AG04449 (cell line): ENCODE measurements around the gene CRADD.

Experiments used
- CTCF ChIA-PET: fragments of 350-600 bp; formaldehyde crosslinking; extraction: SDS; loops from one replicate; lab custom pipeline; 2021; ENCODE audit warnings: antibody characterized with exemption; lab: Yijun Ruan, JAX
- POLR2A ChIA-PET: fragments of 400-600, 350-600 bp; formaldehyde crosslinking; extraction: SDS; loops from one replicate; lab custom pipeline; 2020; ENCODE audit warnings: antibody characterized with exemption, inconsistent platforms; lab: Yijun Ruan, JAX
- DNase-seq: peaks from one replicate; pipeline ENCODE4 v3.0.0-alpha.2; 2010; ENCODE audit warnings: low read depth, low spot score
- H3K4me3 ChIP-seq: 2 replicates; pipeline ENCODE4 v1.5.1; 2011; ENCODE audit warnings: low read depth, mild to moderate bottlenecking, control low read depth, low read length
- TF ChIP-seq, protein P1 (sequence below): IDR thresholded peaks from one replicate; pipeline ENCODE4 v1.5.1; 2011; ENCODE audit warnings: mild to moderate bottlenecking, moderate library complexity, low read length, control low read depth, inconsistent platforms; ENCODE audit not compliant: insufficient read depth; ENCODE audit errors: missing control alignments

Gene CRADD

DNA sequence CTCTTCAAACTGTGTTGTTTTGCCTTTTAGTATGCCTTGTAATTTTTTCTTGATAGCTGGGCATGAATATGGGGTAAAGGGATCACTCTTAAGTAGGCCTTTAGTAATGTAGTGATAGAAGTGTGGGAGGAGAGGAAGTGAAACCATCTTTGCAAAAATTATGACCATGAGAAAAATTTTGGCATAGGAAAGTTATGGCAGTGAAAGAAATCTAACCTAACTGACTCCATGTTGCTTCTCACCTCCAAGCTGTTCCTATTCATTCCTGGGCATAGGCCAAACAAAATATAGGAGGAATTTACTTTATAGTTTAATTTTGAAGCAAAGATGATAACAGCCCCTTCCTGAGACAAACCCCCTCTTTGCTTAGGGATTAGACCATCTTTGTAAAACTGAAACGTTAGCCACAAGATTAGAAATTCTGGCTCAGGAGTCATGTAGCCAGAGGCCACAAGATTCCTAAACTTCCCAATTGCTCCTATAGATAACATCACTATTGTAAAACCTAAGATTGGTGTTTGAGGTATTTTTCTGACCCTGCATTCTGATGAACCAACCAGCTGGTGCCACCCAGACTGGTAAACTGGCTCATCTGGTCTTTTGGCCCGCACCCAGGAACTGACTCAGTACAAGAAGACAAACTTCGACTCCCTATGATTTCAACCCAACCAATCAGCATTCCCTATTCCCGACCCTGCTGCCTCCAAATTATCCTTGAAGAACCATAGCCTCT, 45.8 kb downstream of the CRADD start:
- DNase-seq, result no peak
- no peak overlapping the region for H3K4me3 ChIP-seq
- TF ChIP-seq, protein P1, sequence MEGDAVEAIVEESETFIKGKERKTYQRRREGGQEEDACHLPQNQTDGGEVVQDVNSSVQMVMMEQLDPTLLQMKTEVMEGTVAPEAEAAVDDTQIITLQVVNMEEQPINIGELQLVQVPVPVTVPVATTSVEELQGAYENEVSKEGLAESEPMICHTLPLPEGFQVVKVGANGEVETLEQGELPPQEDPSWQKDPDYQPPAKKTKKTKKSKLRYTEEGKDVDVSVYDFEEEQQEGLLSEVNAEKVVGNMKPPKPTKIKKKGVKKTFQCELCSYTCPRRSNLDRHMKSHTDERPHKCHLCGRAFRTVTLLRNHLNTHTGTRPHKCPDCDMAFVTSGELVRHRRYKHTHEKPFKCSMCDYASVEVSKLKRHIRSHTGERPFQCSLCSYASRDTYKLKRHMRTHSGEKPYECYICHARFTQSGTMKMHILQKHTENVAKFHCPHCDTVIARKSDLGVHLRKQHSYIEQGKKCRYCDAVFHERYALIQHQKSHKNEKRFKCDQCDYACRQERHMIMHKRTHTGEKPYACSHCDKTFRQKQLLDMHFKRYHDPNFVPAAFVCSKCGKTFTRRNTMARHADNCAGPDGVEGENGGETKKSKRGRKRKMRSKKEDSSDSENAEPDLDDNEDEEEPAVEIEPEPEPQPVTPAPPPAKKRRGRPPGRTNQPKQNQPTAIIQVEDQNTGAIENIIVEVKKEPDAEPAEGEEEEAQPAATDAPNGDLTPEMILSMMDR, result no peak
- POLR2A ChIA-PET, result no interaction called here
- CTCF ChIA-PET, result interaction anchor here (1.0 to 1.3 kb wide), 3 partner anchors 19 to 379 kb away, joined by 3 to 5 read pairs (median 4); no protein-coding TSS in a partner anchor

DNA sequence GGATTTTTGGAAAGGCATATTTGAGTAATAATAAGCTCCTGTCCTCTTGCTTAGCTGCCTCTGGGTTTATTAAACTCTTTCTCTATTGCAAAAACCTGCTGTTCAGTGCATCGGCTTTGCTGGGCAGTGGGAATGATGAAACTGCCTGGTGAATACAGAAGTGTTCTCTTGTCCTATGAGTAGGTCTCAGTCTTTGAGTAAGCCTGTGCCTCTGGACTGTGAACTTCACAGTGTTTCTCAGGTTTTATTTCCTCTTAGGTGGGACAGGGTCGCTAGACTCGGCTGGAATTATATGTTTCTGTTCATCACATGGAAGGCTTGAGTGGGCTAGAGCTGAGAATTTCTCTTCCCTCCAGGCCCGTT, 46.4 kb downstream of the CRADD start:
- H3K4me3 ChIP-seq, result no peak overlapping the region
- TF ChIP-seq, protein P1, result no peak
- no peak for DNase-seq
- CTCF ChIA-PET, result interaction anchor here (1.0 to 1.3 kb wide), 2 partner anchors 18 to 378 kb away, joined by 4 to 5 read pairs; no protein-coding TSS in a partner anchor
- POLR2A ChIA-PET, result no interaction called here

DNA sequence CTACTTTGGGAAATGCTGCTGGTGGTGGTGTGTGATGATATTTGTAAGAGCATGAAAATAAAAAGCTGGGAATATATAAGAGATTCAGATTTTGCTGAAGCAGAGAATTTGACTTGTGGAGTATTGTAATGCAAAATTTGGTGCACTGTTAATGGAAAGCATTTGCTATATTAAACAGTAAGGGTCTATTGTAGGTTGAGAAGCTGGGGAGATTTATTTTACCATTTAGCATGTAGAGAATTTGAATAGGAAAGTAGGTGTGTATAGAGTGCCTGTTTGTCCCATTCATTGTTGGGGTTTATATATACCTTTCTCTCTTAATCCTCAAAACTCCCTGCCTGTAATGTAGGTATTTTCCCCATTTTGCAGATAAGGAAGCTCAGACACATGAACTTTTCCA, 48.4 kb downstream of the CRADD start:
- no peak overlapping the region for H3K4me3 ChIP-seq
- ChIA-PET CTCF (interaction anchor here (1.2 kb wide), 1 partner anchor 12 kb away, joined by 3 read pairs; no protein-coding TSS in a partner anchor), POLR2A (no interaction called here)
- TF ChIP-seq, protein P1, result no peak
- DNase-seq, result no peak

DNA sequence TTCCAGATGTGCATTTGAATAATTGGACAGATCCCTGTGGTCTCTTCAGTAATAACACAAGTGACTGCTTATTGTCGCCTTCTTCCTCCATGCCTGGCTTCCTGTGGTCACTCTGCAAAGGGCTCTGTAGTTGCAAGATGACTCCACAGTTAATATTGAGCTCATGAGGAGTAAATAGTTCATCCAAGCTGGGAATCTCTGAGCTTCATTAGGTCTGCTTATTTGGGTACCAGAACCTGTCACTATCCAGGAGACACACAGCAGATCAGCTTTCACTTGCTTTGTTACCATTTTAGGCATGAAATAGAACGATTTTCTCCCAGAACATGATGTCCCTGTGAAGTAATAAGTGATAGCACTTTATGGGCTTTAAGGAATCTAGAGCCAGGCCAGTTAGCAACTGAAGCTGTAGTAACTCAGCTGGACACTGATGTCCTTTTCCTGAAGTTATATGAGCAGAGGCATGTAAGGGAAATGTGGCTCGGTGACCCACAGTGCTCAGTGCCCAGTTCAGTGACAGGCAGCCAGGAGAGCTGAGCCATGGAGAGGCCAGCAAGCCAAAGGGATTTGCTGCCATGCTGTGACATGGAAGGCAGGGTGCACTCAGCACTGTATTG, 50.1 kb downstream of the CRADD start:
- TF ChIP-seq, protein P1, result no peak

DNA sequence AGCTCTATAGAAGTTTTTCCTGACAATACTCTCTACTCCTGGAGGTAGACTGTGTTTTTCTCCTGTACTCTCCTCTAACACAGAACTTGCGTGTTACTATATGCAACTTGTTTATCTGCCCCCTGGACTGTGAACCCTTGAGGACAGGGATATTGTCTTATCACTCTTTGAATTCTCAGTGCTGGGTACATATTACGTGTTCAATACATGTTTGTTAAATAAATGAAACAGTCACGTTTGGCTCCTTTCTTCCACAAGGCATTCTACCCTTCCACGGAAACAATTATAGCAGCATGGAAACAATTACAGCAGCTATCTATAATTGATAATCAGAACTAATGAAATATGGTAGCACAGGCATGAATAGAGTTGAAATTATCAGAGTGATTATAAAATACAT, 50.7 kb downstream of the CRADD start:
- TF ChIP-seq, protein P1, result no peak
- ChIA-PET POLR2A (no interaction called here), CTCF (no interaction called here)
- no peak for DNase-seq
- no peak overlapping the region for H3K4me3 ChIP-seq

More for the DNA sequence above, 50.1 kb downstream of the CRADD start:
- ChIA-PET POLR2A (no interaction called here), CTCF (interaction anchor here (1.4 kb wide), 1 partner anchor 21 kb away, joined by 6 read pairs; no protein-coding TSS in a partner anchor)
- no peak overlapping the region for H3K4me3 ChIP-seq
- DNase-seq, result no peak

DNA sequence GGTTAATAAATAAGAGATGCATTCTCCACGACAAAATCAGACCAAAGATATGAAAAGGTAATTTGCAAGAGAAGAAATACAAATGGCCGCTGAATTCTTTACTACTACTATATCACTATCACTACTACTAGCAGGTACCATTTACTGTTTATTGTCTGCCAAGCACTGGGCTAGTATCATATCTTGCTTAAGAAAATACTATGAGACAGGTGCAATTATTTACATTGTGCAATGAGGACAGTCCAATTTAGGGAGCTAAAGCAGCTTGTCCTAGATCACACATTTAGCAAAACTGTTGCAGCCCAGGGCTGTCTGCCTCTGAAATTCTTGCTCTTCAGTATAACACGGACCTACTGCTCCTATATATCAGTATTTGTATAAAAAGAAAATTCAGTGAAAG, 52.8 kb downstream of the CRADD start:
- no peak overlapping the region for H3K4me3 ChIP-seq
- ChIA-PET POLR2A (no interaction called here), CTCF (interaction anchor here (1.6 kb wide), 1 partner anchor 12 kb away, joined by 3 read pairs; no protein-coding TSS in a partner anchor)
- TF ChIP-seq, protein P1, result no peak
- no peak for DNase-seq
